CD4-positive, alpha-beta memory T cell (primary cell): ENCODE results near the gene ADAMTS16. TPM values are rescaled to one million over a fixed set of nuclear protein-coding genes. Genes with fewer than 3 reads are reported as not detected.

ENCODE experiments used
- CTCF ChIA-PET: fragments of 350-600 bp; sonication (Branson Sonifier 250); formaldehyde crosslinking; loops from one replicate; lab custom pipeline; 2021; ENCODE audit warnings: inconsistent platforms; ENCODE audit not compliant: partially characterized antibody; lab: Charles Lee
- POLR2A ChIA-PET: fragments of 350-600 bp; sonication (Branson Sonifier 250); formaldehyde crosslinking; loops from one replicate; lab custom pipeline; 2021; ENCODE audit not compliant: partially characterized antibody; lab: Charles Lee
- DNase-seq, 5 donors: peaks; one replicate each; pipeline versions ENCODE4 v3.0.0 to v3.0.0-alpha.2; 2020 to 2022; ENCODE audit warnings: mixed read lengths in 1 of 5
- H3K27ac ChIP-seq: one replicate; pipeline ENCODE4 v1.7.0; 2013; ENCODE audit warnings: low read depth, low read length
- H3K27me3 ChIP-seq: 2 replicates; pipeline ENCODE4 v1.7.0; 2013; ENCODE audit warnings: mild to moderate bottlenecking, low read length, moderate library complexity; ENCODE audit not compliant: insufficient read depth
- H3K36me3 ChIP-seq: 2 replicates; pipeline ENCODE4 v1.7.0; 2013; ENCODE audit warnings: mild to moderate bottlenecking, low read length, moderate library complexity; ENCODE audit not compliant: insufficient read depth
- H3K4me1 ChIP-seq: 2 replicates; pipeline ENCODE4 v1.7.0; 2013; ENCODE audit warnings: mild to moderate bottlenecking, low read length, moderate library complexity; ENCODE audit not compliant: insufficient read depth
- H3K4me3 ChIP-seq, 2 donors: one replicate each; pipeline ENCODE4 v1.7.0; 2013; ENCODE audit warnings: low read length in 2 of 2, mild to moderate bottlenecking in 1 of 2
- H3K9me3 ChIP-seq, 2 donors: one replicate each; pipeline ENCODE4 v1.7.0; 2013; ENCODE audit warnings: low read length in 2 of 2, control low read depth in 1 of 2; ENCODE audit not compliant: control insufficient read depth in 1 of 2
- H3K27ac Mint-ChIP-seq, 7 donors: one replicate each; pipeline ENCODE4 v1.8.0; 2020 to 2021; ENCODE audit warnings: mixed read lengths in 7 of 7, mild to moderate bottlenecking in 6 of 7, inconsistent platforms in 3 of 7, moderate library complexity in 3 of 7
- H3K27me3 Mint-ChIP-seq, 2 donors: one replicate each; pipeline ENCODE4 v1.8.0; 2020 to 2021; ENCODE audit warnings: mixed read lengths in 2 of 2
- H3K36me3 Mint-ChIP-seq, 2 donors: one replicate each; pipeline ENCODE4 v1.8.0; 2020 to 2021; ENCODE audit warnings: mixed read lengths in 2 of 2, inconsistent platforms in 1 of 2, mild to moderate bottlenecking in 1 of 2
- H3K4me1 Mint-ChIP-seq, 4 donors: one replicate each; pipeline ENCODE4 v1.8.0; 2020 to 2021; ENCODE audit warnings: mixed read lengths in 4 of 4, mild to moderate bottlenecking in 1 of 4
- H3K4me3 Mint-ChIP-seq, 8 donors: one replicate each; pipeline ENCODE4 v1.8.0; 2020 to 2021; ENCODE audit warnings: mixed read lengths in 8 of 8, mild to moderate bottlenecking in 7 of 8, moderate library complexity in 6 of 8, inconsistent platforms in 3 of 8
- H3K9me3 Mint-ChIP-seq, 8 donors: one replicate each; pipeline ENCODE4 v1.8.0; 2020 to 2021; ENCODE audit warnings: mixed read lengths in 8 of 8, mild to moderate bottlenecking in 5 of 8, inconsistent platforms in 3 of 8, moderate library complexity in 1 of 8
- intact Hi-C: fragments of 100-400 bp; cut with micrococcal nuclease; formaldehyde crosslinking; loops from one replicate; pipeline ENCODE4 v1.15.1; 2023
- polyA plus RNA-seq, 2 donors: library from polyadenylated mRNA; unstranded; fragments of 300-500 nt; fragmentation: Illumina TruSeq; gene quantifications; one replicate each; pipeline ENCODE4 v1.2.3, GENCODE V29; 2021
- total RNA-seq, 2 experiments: library from RNA; stranded (reverse); gene quantifications; one replicate each; pipeline ENCODE4 v1.2.3, GENCODE V29; 2021

The ADAMTS16 gene, protein sequence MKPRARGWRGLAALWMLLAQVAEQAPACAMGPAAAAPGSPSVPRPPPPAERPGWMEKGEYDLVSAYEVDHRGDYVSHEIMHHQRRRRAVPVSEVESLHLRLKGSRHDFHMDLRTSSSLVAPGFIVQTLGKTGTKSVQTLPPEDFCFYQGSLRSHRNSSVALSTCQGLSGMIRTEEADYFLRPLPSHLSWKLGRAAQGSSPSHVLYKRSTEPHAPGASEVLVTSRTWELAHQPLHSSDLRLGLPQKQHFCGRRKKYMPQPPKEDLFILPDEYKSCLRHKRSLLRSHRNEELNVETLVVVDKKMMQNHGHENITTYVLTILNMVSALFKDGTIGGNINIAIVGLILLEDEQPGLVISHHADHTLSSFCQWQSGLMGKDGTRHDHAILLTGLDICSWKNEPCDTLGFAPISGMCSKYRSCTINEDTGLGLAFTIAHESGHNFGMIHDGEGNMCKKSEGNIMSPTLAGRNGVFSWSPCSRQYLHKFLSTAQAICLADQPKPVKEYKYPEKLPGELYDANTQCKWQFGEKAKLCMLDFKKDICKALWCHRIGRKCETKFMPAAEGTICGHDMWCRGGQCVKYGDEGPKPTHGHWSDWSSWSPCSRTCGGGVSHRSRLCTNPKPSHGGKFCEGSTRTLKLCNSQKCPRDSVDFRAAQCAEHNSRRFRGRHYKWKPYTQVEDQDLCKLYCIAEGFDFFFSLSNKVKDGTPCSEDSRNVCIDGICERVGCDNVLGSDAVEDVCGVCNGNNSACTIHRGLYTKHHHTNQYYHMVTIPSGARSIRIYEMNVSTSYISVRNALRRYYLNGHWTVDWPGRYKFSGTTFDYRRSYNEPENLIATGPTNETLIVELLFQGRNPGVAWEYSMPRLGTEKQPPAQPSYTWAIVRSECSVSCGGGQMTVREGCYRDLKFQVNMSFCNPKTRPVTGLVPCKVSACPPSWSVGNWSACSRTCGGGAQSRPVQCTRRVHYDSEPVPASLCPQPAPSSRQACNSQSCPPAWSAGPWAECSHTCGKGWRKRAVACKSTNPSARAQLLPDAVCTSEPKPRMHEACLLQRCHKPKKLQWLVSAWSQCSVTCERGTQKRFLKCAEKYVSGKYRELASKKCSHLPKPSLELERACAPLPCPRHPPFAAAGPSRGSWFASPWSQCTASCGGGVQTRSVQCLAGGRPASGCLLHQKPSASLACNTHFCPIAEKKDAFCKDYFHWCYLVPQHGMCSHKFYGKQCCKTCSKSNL
- total RNA-seq (not detected), polyA plus RNA-seq (not detected)

DNA sequence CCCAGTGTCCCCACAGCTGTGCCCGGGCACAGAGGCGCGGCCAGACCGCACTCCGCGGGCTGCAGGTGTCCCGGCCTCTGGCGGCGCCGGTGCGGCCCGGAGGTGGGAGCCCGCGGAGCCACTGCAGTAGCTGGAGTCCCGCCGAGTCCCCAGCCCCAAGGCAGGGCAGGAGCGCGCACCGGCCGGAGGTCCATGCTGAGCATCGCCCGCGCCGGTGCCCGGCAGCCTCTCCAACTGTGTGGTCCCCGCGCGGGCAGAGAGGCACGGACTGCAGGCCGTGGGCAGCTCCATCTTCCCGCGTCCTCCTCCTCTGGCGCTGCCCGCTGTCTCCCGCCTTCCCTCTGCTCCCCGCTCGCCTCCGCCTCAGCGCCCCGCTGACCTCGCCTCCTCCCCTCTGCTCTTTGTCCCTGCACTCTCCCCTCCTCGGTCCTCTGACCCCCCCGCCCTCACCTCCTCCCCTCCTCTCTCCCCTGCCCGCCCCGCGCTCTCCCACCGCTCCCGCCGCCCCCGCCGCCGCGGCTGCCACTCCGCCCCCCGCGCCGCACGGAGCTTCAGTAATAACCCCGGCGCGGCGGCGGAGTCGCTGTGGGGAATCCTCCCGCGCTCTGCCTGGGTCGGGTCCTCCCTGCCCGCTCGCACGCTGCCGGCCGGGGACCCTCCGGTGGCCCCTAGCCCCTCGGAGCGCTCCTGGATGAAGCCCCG, at the start of gene ADAMTS16:
TSS of gene ADAMTS16 (plus strand) at position 554 of the 702 bp plus-strand sequence. CDS start at position 692, 138 bp downstream.
- Mint-ChIP-seq H3K9me3 (no peaks in the 10 kb centered on the region), H3K27ac (no peak within 1 kb of the TSS), H3K4me1 (peaks cover 0 to 14% (median 6%) of the 10 kb centered on the region in 4 donors), H3K4me3 (peak within 1 kb of the TSS in 3 of 8 donors; percentile 7 to 43 (median 33)), H3K36me3 (no peaks in the 10 kb centered on the region), H3K27me3 (peaks cover 21 to 30% of the 10 kb centered on the region in 2 donors)
- ChIA-PET CTCF (interaction anchor here (1.1 kb wide), 1 partner anchor 19 kb away, joined by 3 read pairs; no protein-coding TSS in a partner anchor), POLR2A (no interaction called here)
- Histone ChIP-seq H3K27ac (no peak within 1 kb of the TSS), H3K4me3 (no peak within 1 kb of the TSS), H3K9me3 (no peaks in the 10 kb centered on the region), H3K36me3 (no peaks in the 10 kb centered on the region), H3K4me1 (peaks cover 11% of the 10 kb centered on the region), H3K27me3 (no peaks in the 10 kb centered on the region)
- intact Hi-C loops: loop anchor here (5.0 kb wide), 2 partner anchors 352 to 1607 kb away; no protein-coding TSS in a partner anchor
- DNase-seq: no peak

DNA sequence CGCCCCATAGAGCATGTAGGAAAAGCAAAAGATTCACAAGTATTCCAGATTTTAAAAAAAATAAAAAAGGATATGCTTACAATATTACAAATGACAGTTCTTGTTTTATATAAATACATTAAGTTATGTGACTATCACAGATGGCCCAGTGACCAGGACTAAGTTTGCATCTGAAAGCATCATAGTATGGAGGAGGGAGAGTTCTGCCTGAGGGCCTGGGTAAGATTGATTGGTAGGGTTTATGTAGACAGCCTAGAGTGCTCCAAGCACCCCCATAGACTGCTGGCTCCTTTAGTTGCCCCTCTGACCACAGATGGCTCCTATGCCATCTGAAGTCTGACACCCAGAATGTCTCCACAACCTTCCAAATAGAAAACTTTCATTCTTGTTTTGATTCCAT, 48.0 kb upstream of the ADAMTS16 start:
- Mint-ChIP-seq H3K4me1 (no peaks in the 10 kb centered on the region), H3K36me3 (no peaks in the 10 kb centered on the region), H3K27ac (no peak overlapping the region), H3K9me3 (peaks cover 0 to 9% (median 2%) of the 10 kb centered on the region in 8 donors), H3K4me3 (no peak overlapping the region), H3K27me3 (no peaks in the 10 kb centered on the region)
- Histone ChIP-seq H3K27me3 (no peaks in the 10 kb centered on the region), H3K9me3 (no peaks in the 10 kb centered on the region), H3K27ac (no peak overlapping the region), H3K4me3 (no peak overlapping the region), H3K4me1 (no peaks in the 10 kb centered on the region), H3K36me3 (no peaks in the 10 kb centered on the region)
- no peak for DNase-seq
- intact Hi-C loops: no loop called here
- ChIA-PET POLR2A (no interaction called here), CTCF (no interaction called here)

DNA sequence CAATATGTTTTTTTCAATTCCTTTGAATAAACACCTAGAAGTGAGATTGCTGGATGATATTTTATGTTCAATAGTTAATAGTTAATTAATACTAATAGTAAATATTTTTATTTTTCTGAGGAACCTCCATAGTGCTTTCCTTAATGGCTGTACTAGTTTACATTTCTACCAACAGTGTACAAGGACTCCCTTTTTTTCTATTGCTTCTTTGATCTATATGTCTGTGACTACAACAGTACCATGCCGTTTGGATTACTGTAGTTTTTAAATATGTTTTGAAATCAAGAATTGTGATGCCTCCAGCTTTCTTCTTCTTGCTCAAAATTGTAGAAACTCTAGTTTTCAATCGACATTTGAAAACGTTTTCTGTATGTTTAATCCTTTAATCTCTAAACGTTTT, 39.5 kb upstream of the ADAMTS16 start:
- intact Hi-C loops: no loop called here

DNA sequence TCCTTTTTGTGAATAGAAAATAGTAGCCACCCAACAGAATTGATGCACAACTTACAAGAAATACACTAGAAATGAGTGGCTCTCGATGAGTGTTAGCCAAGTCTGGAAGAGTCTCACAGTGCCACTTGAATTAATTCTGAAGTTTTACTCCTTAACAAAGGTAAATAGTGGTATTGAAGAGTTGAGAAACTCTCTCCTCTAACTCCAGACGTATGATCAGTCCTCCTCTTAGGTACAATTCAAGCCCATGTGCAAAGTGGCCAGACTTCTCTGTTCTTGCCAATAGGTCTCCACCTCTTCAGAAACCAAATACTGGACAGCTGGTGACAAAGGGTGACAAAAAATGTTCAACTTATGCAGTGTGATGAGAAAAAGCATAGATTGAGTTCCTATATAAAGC, 38.5 kb upstream of the ADAMTS16 start:
- Mint-ChIP-seq H3K9me3 (peaks cover 2 to 8% (median 6%) of the 10 kb centered on the region in 8 donors), H3K27me3 (no peaks in the 10 kb centered on the region), H3K4me1 (no peaks in the 10 kb centered on the region), H3K36me3 (no peaks in the 10 kb centered on the region), H3K27ac (no peak overlapping the region), H3K4me3 (no peak overlapping the region)
- no peaks in the 10 kb centered on the region for H3K9me3 ChIP-seq
- CTCF ChIA-PET: no interaction called here
- no peaks in the 10 kb centered on the region for H3K27me3 ChIP-seq
- intact Hi-C loops: no loop called here
- no peak overlapping the region for H3K27ac ChIP-seq
- H3K36me3 ChIP-seq: no peaks in the 10 kb centered on the region
- H3K4me3 ChIP-seq: no peak overlapping the region
- no peaks in the 10 kb centered on the region for H3K4me1 ChIP-seq
- no peak for DNase-seq
- POLR2A ChIA-PET: no interaction called here

More for the DNA sequence above, 39.5 kb upstream of the ADAMTS16 start:
- H3K4me3 ChIP-seq: no peak overlapping the region
- H3K4me1 Mint-ChIP-seq: no peaks in the 10 kb centered on the region
- H3K27me3 Mint-ChIP-seq: no peaks in the 10 kb centered on the region
- CTCF ChIA-PET: no interaction called here
- H3K27ac ChIP-seq: no peak overlapping the region
- no peak overlapping the region for H3K4me3 Mint-ChIP-seq
- no peaks in the 10 kb centered on the region for H3K27me3 ChIP-seq
- H3K4me1 ChIP-seq: no peaks in the 10 kb centered on the region
- H3K9me3 Mint-ChIP-seq: peaks cover 2 to 8% (median 6%) of the 10 kb centered on the region in 8 donors
- no peak for DNase-seq
- H3K36me3 Mint-ChIP-seq: no peaks in the 10 kb centered on the region
- no peak overlapping the region for H3K27ac Mint-ChIP-seq
- POLR2A ChIA-PET: no interaction called here
- no peaks in the 10 kb centered on the region for H3K9me3 ChIP-seq
- no peaks in the 10 kb centered on the region for H3K36me3 ChIP-seq

DNA sequence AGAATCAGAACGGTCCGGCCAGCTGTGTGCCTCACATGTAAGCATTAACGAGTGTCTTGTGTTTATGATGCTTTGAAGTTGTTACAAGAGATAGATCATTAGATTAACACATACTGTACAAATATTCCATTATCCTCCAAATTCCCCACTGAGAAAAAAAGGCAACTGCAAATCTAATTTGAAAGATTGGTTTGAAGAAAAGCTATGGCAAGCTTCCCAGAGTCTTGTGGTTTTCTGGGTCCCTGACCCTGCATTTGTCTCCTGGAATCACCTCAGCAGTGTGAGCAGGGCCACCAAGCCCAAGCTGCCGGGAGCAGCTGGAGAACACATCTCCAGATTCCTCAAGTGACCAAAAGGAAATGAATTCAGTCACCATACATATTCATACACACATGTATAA, 36.9 kb upstream of the ADAMTS16 start:
- H3K36me3 Mint-ChIP-seq: no peaks in the 10 kb centered on the region
- no peak for DNase-seq
- H3K27ac Mint-ChIP-seq: no peak overlapping the region
- ChIA-PET POLR2A (no interaction called here), CTCF (no interaction called here)
- H3K9me3 ChIP-seq: no peaks in the 10 kb centered on the region
- intact Hi-C loops: no loop called here
- H3K4me1 Mint-ChIP-seq: no peaks in the 10 kb centered on the region
- peaks cover 2 to 9% (median 6%) of the 10 kb centered on the region in 8 donors for H3K9me3 Mint-ChIP-seq
- no peaks in the 10 kb centered on the region for H3K36me3 ChIP-seq
- no peak overlapping the region for H3K4me3 ChIP-seq
- no peaks in the 10 kb centered on the region for H3K27me3 Mint-ChIP-seq
- no peaks in the 10 kb centered on the region for H3K27me3 ChIP-seq
- no peak overlapping the region for H3K4me3 Mint-ChIP-seq
- no peaks in the 10 kb centered on the region for H3K4me1 ChIP-seq
- no peak overlapping the region for H3K27ac ChIP-seq

DNA sequence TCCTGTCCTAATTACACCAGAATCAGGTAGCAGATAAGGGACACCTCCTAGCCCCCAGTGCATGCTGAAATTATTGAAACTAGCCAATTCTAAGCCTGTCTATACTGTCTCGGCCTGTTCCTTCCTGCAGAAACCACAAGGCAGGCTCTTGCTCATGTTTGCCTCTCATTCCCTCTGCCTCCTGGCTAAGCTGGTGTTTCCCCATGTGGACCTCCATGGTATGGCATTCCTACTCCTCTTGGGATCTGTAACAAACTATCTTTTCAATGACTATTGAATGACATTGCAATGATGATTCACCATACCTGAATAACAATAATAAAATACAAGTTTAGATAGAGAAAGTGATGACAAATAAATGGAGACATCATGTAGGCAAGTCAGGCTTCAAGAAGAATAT, 35.6 kb upstream of the ADAMTS16 start:
- H3K4me3 ChIP-seq: no peak overlapping the region
- Mint-ChIP-seq H3K36me3 (no peaks in the 10 kb centered on the region), H3K4me3 (no peak overlapping the region), H3K4me1 (no peaks in the 10 kb centered on the region), H3K27ac (no peak overlapping the region), H3K9me3 (peaks cover 0 to 9% (median 5%) of the 10 kb centered on the region in 8 donors), H3K27me3 (no peaks in the 10 kb centered on the region)
- no peak for DNase-seq
- no peaks in the 10 kb centered on the region for H3K4me1 ChIP-seq
- intact Hi-C loops: no loop called here
- ChIA-PET POLR2A (no interaction called here), CTCF (no interaction called here)
- no peaks in the 10 kb centered on the region for H3K9me3 ChIP-seq
- H3K27me3 ChIP-seq: no peaks in the 10 kb centered on the region
- H3K27ac ChIP-seq: no peak overlapping the region
- H3K36me3 ChIP-seq: no peaks in the 10 kb centered on the region
